Activated naive CD4-positive, alpha-beta T cell treated with anti-CD3 and anti-CD28 coated beads, Interleukin-2, amount 50 U/mL, for 72 hours (primary cell): ENCODE data around the gene NACC2. TPM values are rescaled to one million over a fixed set of nuclear protein-coding genes. Genes with fewer than 3 reads are reported as not detected.

ENCODE experiments used
- ATAC-seq, 2 donors: fragments of 150-1000 bp; cut with Tn5 transposase; 2 replicates each; pipeline ENCODE4 v1.10.0; 2021; ENCODE audit warnings: mild to moderate bottlenecking in 2 of 2, moderate library complexity in 2 of 2
- DNase-seq, 2 donors: peaks; one replicate each; pipeline ENCODE4 v3.0.0; 2021 to 2022; ENCODE audit warnings: low spot score in 2 of 2
- H3K27ac Mint-ChIP-seq, 2 donors: one replicate each; pipeline ENCODE4 v1.8.0; 2022; ENCODE audit warnings: mild to moderate bottlenecking in 2 of 2, mixed read lengths in 2 of 2
- H3K36me3 Mint-ChIP-seq, 2 donors: one replicate each; pipeline ENCODE4 v1.8.0; 2022; ENCODE audit warnings: mixed read lengths in 2 of 2
- H3K9me3 Mint-ChIP-seq, 2 donors: one replicate each; pipeline ENCODE4 v1.8.0; 2022; ENCODE audit warnings: mixed read lengths in 2 of 2
- total RNA-seq, 2 donors: library from RNA; stranded (reverse); gene quantifications; one replicate each; pipeline ENCODE4 v1.2.3, GENCODE V29; 2022

Gene NACC2
- total RNA-seq, 2 donors from 2014 or later = 4.5 to 10.0 TPM

- DNase-seq (no peak), ATAC-seq (no peak)
- Mint-ChIP-seq H3K9me3 (no peaks in the 10 kb centered on the region), H3K36me3 (no peaks in the 10 kb centered on the region), H3K27ac (no peak overlapping the region)
Observed at GRCh38 chr9:136013116-136013515, 82.0 kb downstream of the NACC2 start.

GRCh38 chr9:136012651-136013050 lies 82.4 kb downstream of the NACC2 start:
- no peaks in the 10 kb centered on the region for H3K9me3 Mint-ChIP-seq
- H3K27ac Mint-ChIP-seq = no peak overlapping the region
- no peaks in the 10 kb centered on the region for H3K36me3 Mint-ChIP-seq
- no peak for ATAC-seq
- DNase-seq = no peak

- Mint-ChIP-seq H3K9me3 (no peaks in the 10 kb centered on the region), H3K27ac (no peak overlapping the region), H3K36me3 (no peaks in the 10 kb centered on the region)
- ATAC-seq (no peak), DNase-seq (no peak)
Observed at GRCh38 chr9:136011703-136012496, 83.2 kb downstream of the NACC2 start.

- Mint-ChIP-seq H3K27ac (no peak overlapping the region), H3K36me3 (no peaks in the 10 kb centered on the region), H3K9me3 (no peaks in the 10 kb centered on the region)
- ATAC-seq (no peak), DNase-seq (no peak)
Observed at GRCh38 chr9:136011376-136011702, 83.8 kb downstream of the NACC2 start.

- H3K9me3 Mint-ChIP-seq = no peaks in the 10 kb centered on the region
- H3K27ac Mint-ChIP-seq = no peak overlapping the region
- ATAC-seq (no peak), DNase-seq (no peak)
- no peaks in the 10 kb centered on the region for H3K36me3 Mint-ChIP-seq
Observed at GRCh38 chr9:136010615-136011361, 84.3 kb downstream of the NACC2 start.

- Mint-ChIP-seq H3K27ac (no peak overlapping the region), H3K9me3 (no peaks in the 10 kb centered on the region), H3K36me3 (no peaks in the 10 kb centered on the region)
- DNase-seq = no peak
- ATAC-seq = no peak
Observed at GRCh38 chr9:136010176-136010575, 84.9 kb downstream of the NACC2 start.

- Mint-ChIP-seq H3K36me3 (no peaks in the 10 kb centered on the region), H3K9me3 (no peaks in the 10 kb centered on the region), H3K27ac (no peak overlapping the region)
- DNase-seq = no peak
- no peak for ATAC-seq
Observed at GRCh38 chr9:136009516-136009915, 85.6 kb downstream of the NACC2 start.

- Mint-ChIP-seq H3K9me3 (no peaks in the 10 kb centered on the region), H3K27ac (no peak overlapping the region), H3K36me3 (no peaks in the 10 kb centered on the region)
- no peak for DNase-seq
- no peak for ATAC-seq
Observed at GRCh38 chr9:136008693-136008997, 86.4 kb downstream of the NACC2 start.

- Mint-ChIP-seq H3K9me3 (no peaks in the 10 kb centered on the region), H3K36me3 (no peaks in the 10 kb centered on the region), H3K27ac (no peak overlapping the region)
- no peak for ATAC-seq
- no peak for DNase-seq
Observed at GRCh38 chr9:136007934-136008692, 87.0 kb downstream of the NACC2 start.

GRCh38 chr9:136007276-136007933 lies 87.7 kb downstream of the NACC2 start:
- no peaks in the 10 kb centered on the region for H3K9me3 Mint-ChIP-seq
- H3K27ac Mint-ChIP-seq = no peak overlapping the region
- ATAC-seq = no peak
- no peak for DNase-seq
- H3K36me3 Mint-ChIP-seq = no peaks in the 10 kb centered on the region

GRCh38 chr9:136006169-136006568 lies 88.9 kb downstream of the NACC2 start:
- no peak overlapping the region for H3K27ac Mint-ChIP-seq
- no peaks in the 10 kb centered on the region for H3K36me3 Mint-ChIP-seq
- ATAC-seq (no peak), DNase-seq (no peak)
- H3K9me3 Mint-ChIP-seq = no peaks in the 10 kb centered on the region

- DNase-seq (no peak), ATAC-seq (no peak)
- Mint-ChIP-seq H3K36me3 (no peaks in the 10 kb centered on the region), H3K9me3 (no peaks in the 10 kb centered on the region), H3K27ac (no peak overlapping the region)
Observed at GRCh38 chr9:136004712-136005111, 90.4 kb downstream of the NACC2 start.

- no peak for ATAC-seq
- DNase-seq = no peak
- Mint-ChIP-seq H3K36me3 (no peaks in the 10 kb centered on the region), H3K9me3 (no peaks in the 10 kb centered on the region), H3K27ac (no peak overlapping the region)
Observed at GRCh38 chr9:136004219-136004618, 90.9 kb downstream of the NACC2 start.

- Mint-ChIP-seq H3K36me3 (no peaks in the 10 kb centered on the region), H3K27ac (no peak overlapping the region), H3K9me3 (no peaks in the 10 kb centered on the region)
- no peak for ATAC-seq
- no peak for DNase-seq
Observed at GRCh38 chr9:136003411-136004218, 91.5 kb downstream of the NACC2 start.

- no peaks in the 10 kb centered on the region for H3K36me3 Mint-ChIP-seq
- H3K27ac Mint-ChIP-seq = no peak overlapping the region
- ATAC-seq = no peak
- no peaks in the 10 kb centered on the region for H3K9me3 Mint-ChIP-seq
- no peak for DNase-seq
Observed at GRCh38 chr9:136002881-136003280, 92.2 kb downstream of the NACC2 start.

- Mint-ChIP-seq H3K27ac (no peak overlapping the region), H3K36me3 (no peaks in the 10 kb centered on the region), H3K9me3 (no peaks in the 10 kb centered on the region)
- ATAC-seq (no peak), DNase-seq (no peak)
Observed at GRCh38 chr9:136002215-136002614, 92.9 kb downstream of the NACC2 start.
